Measurements from ENCODE around the gene MASP1.

Gene MASP1

GRCh38 chr3:187293516-187294430 lies 2.2 kb upstream of the MASP1 start:
- no peak for DNase-seq (ENCODE audit: low read depth, low spot score)

GRCh38 chr3:187292631-187293515 lies 1.3 kb upstream of the MASP1 start:
- no peak for DNase-seq (ENCODE audit: low read depth, low spot score)

DNA sequence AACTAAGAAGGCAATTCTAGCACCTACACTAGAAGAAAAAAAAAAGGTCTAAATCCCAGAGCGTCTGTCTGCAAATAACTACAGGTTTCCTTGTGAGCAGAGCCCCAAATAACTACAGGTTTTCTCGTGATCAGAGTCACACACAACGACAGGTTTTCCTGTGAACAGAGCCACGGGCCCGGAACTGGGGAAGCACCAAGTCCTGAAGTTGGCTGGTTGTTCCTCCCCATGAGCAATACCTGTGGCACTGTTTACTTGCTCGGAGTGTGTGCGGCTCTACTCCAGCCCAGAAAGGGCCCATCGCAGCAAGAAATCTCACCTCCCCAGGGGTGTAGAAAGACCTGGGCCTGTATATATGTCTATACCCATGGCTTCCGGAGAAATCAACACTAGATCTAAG lies 644 bp upstream of the MASP1 start:
- no peak for DNase-seq (ENCODE audit: low read depth, low spot score)

GRCh38 chr3:187291001-187291511 lies 481 bp downstream of the MASP1 start:
- no peak for DNase-seq (ENCODE audit: low read depth, low spot score)

GRCh38 chr3:187290503-187290902 lies 1.0 kb downstream of the MASP1 start:
- DNase-seq (ENCODE audit: low read depth, low spot score): no peak

DNA sequence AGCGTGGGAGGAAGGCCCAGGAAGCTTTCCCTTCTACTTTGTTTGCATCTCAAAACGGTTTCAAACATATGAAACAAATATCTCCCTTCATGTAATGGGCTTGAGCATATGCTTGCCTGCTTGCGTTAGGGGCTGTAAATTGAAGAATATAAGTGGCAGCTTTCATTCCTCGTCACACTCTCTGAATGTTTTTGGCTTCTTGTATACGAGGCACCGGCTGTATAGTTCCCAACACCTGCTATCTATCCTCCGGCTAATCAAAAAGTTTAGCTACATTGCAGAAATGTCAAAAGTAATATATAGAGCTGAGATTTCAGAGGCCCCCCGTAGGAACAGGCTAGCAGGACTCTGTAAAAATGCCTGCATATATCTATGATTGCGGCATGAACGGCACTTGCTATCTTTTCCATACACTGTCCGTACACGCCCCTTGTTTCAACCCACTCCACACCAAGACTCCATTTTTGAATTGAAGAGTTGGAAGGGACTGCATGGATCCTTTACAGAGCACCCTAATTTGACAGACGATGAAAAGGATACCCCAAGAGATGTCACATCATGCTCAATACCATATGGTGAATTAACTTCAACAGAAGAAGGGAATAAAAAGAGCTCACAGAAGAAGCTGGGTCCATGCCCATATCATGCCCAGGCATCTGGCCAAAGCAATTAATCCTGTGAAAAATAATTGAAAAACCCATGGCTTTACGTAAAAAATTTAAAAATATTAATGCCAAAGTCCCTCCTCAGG lies 2.5 kb downstream of the MASP1 start:
- DNase-seq (ENCODE audit: low read depth, low spot score): no peak

GRCh38 chr3:187288131-187288854 lies 3.2 kb downstream of the MASP1 start:
- no peak for DNase-seq (ENCODE audit: low read depth, low spot score)

DNA sequence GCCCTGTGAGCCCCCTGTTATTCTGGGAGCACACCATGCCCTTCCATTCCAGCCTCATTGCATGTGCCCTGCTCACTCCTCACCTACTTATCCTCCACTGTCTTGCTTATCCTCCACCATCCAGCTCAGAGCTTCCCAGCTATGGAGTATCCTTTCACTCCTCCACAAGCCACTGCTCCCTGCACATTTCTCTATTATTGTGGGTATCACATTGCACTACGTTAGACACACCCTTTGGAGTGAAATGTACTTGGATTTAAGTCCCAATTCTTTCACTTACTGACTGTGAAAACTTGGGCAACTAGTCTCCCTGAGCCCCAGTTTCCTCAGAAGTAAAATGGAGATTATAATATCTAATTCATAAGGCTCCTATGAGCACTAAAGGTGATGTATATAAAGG lies 4.3 kb downstream of the MASP1 start:
- DNase-seq (ENCODE audit: low read depth, low spot score): no peak

- DNase-seq (ENCODE audit: low read depth, low spot score): no peak
These were observed 5.0 kb downstream of the MASP1 start for GRCh38 chr3:187286467-187287059.

- no peak for DNase-seq (ENCODE audit: low read depth, low spot score)
These were observed 10.3 kb downstream of the MASP1 start for GRCh38 chr3:187281191-187281714.

DNA sequence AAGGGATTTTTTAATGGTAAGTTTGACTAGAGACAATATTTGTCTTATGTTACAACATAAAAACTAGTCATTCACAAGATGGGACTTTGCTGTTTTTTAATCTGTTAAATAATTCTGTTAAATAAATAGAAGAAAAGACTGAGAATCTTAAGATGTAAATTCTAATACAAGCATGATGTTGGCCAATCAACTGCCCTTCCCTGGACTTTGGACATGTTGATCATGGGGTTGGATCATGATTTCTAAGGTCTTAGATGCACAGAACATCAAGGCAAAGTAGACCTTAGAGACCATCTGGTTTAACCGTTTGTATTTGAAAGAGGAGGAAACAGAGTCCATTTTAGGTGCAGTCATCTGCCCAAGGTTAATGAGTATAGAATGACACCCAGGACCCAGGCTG lies 10.9 kb downstream of the MASP1 start:
- no peak for DNase-seq (ENCODE audit: low read depth, low spot score)

GRCh38 chr3:187277129-187277462 lies 14.4 kb downstream of the MASP1 start:
- no peak for DNase-seq (ENCODE audit: low read depth, low spot score)

- no peak for DNase-seq (ENCODE audit: low read depth, low spot score)
These were observed 15.0 kb downstream of the MASP1 start for GRCh38 chr3:187276397-187277128.

DNA sequence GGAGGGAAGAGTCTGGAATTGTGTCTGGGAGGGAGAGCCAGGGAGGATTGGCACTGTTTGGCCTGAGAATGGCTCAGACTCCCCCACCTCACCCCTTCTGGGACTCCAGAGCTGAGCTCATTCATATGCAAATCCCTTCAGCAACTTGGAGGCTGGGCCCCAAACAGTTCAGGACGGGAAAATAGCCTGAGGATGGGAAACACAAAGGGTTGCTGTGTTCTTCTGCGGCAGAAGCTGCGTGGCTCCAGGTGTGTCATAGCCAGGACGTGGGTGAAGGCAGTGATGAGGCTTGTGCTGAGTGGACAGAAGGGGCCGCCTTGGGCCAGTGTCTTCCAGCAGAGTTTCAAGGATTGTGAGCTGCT lies 16.6 kb downstream of the MASP1 start:
- DNase-seq (ENCODE audit: low read depth, low spot score): no peak

GRCh38 chr3:187274315-187274976 lies 17.1 kb downstream of the MASP1 start:
- no peak for DNase-seq (ENCODE audit: low read depth, low spot score)

DNA sequence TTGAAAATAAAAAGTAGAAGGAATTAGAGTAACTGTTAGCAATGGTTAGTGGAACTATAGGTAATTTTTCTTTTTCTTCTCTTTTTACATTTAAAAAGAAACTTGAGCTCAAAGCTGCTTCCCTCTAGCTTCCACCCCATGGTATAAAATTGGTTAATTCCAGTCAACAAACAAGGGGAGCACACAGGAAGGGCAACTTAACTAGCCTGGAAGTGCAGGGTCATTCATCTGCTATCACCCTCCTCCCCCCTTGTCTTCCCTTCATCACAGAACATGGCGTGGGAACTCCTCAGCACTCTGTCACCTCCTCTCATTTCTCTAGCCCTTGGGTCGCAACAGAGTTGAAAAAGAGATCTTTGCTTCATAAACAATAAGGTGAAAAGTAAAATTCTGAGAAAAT lies 20.0 kb downstream of the MASP1 start:
- no peak for DNase-seq (ENCODE audit: low read depth, low spot score)

DNA sequence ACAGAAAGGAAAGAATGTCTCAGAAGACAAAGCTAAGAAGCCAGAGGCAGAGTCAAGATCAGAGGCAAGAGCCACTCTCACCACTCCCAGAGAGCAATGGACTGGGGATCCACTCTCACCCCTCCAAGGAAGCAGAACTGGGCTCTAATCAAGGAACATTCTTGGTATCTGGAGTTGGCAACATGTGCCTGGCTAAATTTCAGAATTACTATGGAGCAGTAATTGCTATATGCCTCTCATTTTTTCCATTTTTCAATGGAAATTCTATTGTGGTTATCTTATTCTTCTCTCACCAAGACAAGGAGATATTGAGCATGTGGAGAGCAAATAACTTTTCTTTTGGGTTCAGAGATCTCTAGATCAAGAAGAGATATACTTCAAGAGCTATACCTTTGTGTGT lies 22.1 kb downstream of the MASP1 start:
- no peak for DNase-seq (ENCODE audit: low read depth, low spot score)

GRCh38 chr3:187267306-187267705 lies 24.2 kb downstream of the MASP1 start:
- DNase-seq (ENCODE audit: low read depth, low spot score): no peak

- DNase-seq (ENCODE audit: low read depth, low spot score): no peak
These were observed 24.8 kb downstream of the MASP1 start for GRCh38 chr3:187266691-187267090.

Measured in smooth muscle cell of the brain vasculature (primary cell).